KMS-11 (cell line): Measurements from ENCODE around the gene SPTB.

Source experiments
- H2AFZ ChIP-seq: fragments of 200-600 bp; sonication (generic); 2 replicates; pipeline ENCODE4 v1.6.1; 2016; ENCODE audit warnings: antibody characterized with exemption, mixed run types, low read depth
- H3K27ac ChIP-seq: fragments of 200-600 bp; sonication (generic); 2 replicates; pipeline ENCODE4 v1.6.1; 2016; ENCODE audit warnings: mild to moderate bottlenecking, mixed run types
- H3K27me3 ChIP-seq: fragments of 200-600 bp; sonication (generic); 2 replicates; pipeline ENCODE4 v1.6.1; 2017; ENCODE audit warnings: mild to moderate bottlenecking, low read depth, mixed run types, moderate library complexity; ENCODE audit not compliant: insufficient read depth
- H3K36me3 ChIP-seq: fragments of 200-600 bp; sonication (generic); 2 replicates; pipeline ENCODE4 v1.6.1; 2017; ENCODE audit warnings: mild to moderate bottlenecking, mixed run types; ENCODE audit not compliant: insufficient read depth
- H3K4me1 ChIP-seq: fragments of 200-600 bp; sonication (generic); 2 replicates; pipeline ENCODE4 v1.6.1; 2016; ENCODE audit warnings: mild to moderate bottlenecking, low read depth, mixed run types; ENCODE audit not compliant: poor library complexity, severe bottlenecking
- H3K4me2 ChIP-seq: fragments of 200-600 bp; sonication (generic); 2 replicates; pipeline ENCODE4 v1.7.0; 2016; ENCODE audit warnings: mild to moderate bottlenecking, mixed run types
- H3K4me3 ChIP-seq: fragments of 200-600 bp; sonication (generic); IDR thresholded peaks from 2 replicates; pipeline ENCODE4 v1.6.1; 2017; ENCODE audit warnings: low read depth, low read length, mixed read lengths; ENCODE audit not compliant: insufficient read depth
- H3K79me2 ChIP-seq: fragments of 200-600 bp; sonication (generic); 2 replicates; pipeline ENCODE4 v1.6.1; 2016; ENCODE audit warnings: low read depth, mixed run types; ENCODE audit not compliant: insufficient read depth
- H3K9ac ChIP-seq: fragments of 200-600 bp; sonication (generic); 2 replicates; pipeline ENCODE4 v1.6.1; 2016; ENCODE audit warnings: mild to moderate bottlenecking, mixed run types
- H4K20me1 ChIP-seq: fragments of 200-600 bp; sonication (generic); 2 replicates; pipeline ENCODE4 v1.6.1; 2016; ENCODE audit warnings: mild to moderate bottlenecking, mixed run types; ENCODE audit not compliant: insufficient read depth
- CTCF ChIP-seq: fragments of 200-600 bp; sonication (generic); conservative IDR thresholded peaks from 2 replicates; pipeline ENCODE4 v1.6.1; 2017; ENCODE audit warnings: low read depth, mild to moderate bottlenecking, antibody characterized with exemption, low read length, moderate library complexity, mixed read lengths

SPTB gene

GRCh38 chr14:64753999-64754398, 125.7 kb downstream of the SPTB start:
- Histone ChIP-seq H3K4me3 (no peak overlapping the region), H3K4me1 (no peaks in the 10 kb centered on the region), H3K36me3 (no peaks in the 10 kb centered on the region), H3K27ac (no peak overlapping the region), H3K4me2 (no peak overlapping the region), H3K79me2 (no peaks in the 10 kb centered on the region), H2AFZ (no peak overlapping the region), H4K20me1 (no peaks in the 10 kb centered on the region), H3K27me3 (no peaks in the 10 kb centered on the region), H3K9ac (no peak overlapping the region)
- TF ChIP-seq CTCF, result no peak

DNA sequence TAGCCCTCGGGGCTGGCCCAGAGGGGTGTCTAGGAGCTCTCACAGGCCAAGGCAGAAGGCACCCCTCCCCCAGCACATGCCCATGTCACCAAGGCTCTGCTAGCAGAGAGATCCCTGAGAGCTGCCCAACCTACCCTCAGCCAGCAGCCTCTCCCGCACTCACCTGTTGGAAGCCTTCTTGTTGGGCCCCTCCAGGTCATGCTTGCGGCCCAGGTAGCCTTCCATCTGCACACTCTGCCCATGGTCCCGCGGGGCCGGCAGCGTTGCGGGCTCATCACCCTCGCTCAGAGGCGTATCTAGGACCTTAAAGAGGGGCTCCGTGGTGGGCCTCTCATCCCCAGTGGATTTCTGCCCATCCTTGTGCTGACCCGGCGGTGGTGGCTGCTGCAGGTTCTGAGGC, 126.3 kb downstream of the SPTB start:
- Histone ChIP-seq H3K36me3 (no peaks in the 10 kb centered on the region), H3K79me2 (no peaks in the 10 kb centered on the region), H3K27me3 (no peaks in the 10 kb centered on the region), H2AFZ (no peak overlapping the region), H3K4me1 (no peaks in the 10 kb centered on the region), H3K4me2 (no peak overlapping the region), H3K9ac (no peak overlapping the region), H3K4me3 (no peak overlapping the region), H3K27ac (no peak overlapping the region), H4K20me1 (no peaks in the 10 kb centered on the region)
- no peak for TF ChIP-seq CTCF

GRCh38 chr14:64752909-64753308, 126.8 kb downstream of the SPTB start:
- Histone ChIP-seq H3K9ac (no peak overlapping the region), H3K79me2 (no peaks in the 10 kb centered on the region), H3K27ac (no peak overlapping the region), H4K20me1 (no peaks in the 10 kb centered on the region), H3K4me2 (no peak overlapping the region), H3K36me3 (no peaks in the 10 kb centered on the region), H3K4me1 (no peaks in the 10 kb centered on the region), H3K4me3 (no peak overlapping the region), H3K27me3 (no peaks in the 10 kb centered on the region), H2AFZ (no peak overlapping the region)
- no peak for TF ChIP-seq CTCF

DNA sequence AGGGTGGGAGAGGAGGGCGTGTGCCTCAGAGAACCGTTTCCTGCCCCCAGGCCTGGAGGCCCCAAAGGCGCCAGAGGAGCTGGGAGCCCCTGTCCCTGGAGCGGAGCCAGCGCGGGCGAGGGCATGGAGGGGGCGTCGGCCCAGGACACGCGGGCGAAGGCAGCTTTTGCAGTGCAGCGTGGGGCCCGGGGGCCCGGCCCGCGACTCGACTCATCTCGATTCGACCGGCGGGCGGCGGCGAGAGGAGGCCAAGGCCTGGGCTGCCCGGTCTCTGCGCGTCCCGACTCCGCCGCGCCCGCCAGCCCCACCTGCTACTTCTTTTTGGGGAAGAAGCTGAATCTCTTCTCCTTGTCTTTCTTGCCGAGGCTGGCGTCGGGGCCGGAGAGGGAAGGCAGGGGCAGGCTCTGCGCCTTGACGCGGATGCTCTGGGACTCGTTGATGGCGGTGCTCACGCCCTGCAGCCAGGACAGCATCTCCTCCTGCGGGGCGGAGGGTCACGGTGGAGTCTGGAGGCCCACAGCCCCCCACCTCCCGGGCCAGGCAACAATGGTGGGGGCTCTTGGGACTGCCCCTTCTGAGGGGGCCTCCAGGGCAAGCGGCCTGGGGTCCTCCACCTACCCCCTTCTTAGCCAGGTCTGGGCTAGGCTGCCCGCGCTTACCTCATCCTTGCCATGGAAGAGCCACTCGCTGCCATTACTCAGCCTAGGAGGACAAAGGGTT, 130.6 kb downstream of the SPTB start:
- no peak for TF ChIP-seq CTCF
- Histone ChIP-seq H3K4me2 (no peak overlapping the region), H3K9ac (no peak overlapping the region), H3K27me3 (no peaks in the 10 kb centered on the region), H3K27ac (no peak overlapping the region), H2AFZ (no peak overlapping the region), H3K4me3 (no peak overlapping the region), H3K79me2 (no peaks in the 10 kb centered on the region), H3K36me3 (no peaks in the 10 kb centered on the region), H4K20me1 (no peaks in the 10 kb centered on the region), H3K4me1 (no peaks in the 10 kb centered on the region)
